Measurements from ENCODE around the gene C16orf87. TPM values are rescaled to one million over a fixed set of nuclear protein-coding genes. Genes with fewer than 3 reads are reported as not detected.

The C16orf87 gene
- total RNA-seq, 3 donors from 2014 or later = 19.5 to 24.8 (median 22.4) TPM

Other genes with a start within 250 kb of the C16orf87 start
- gene SHCBP1, start 209.8 kb downstream of the C16orf87 start, total RNA-seq = 10 to 100 TPM in 2 of 3 donors, 1 to 10 TPM in 1; 8.6 to 15.0 (median 13.1) TPM
- 10 to 100 TPM; 87.2 to 94.5 (median 94.5) TPM for gene VPS35, start 142.0 kb downstream of the C16orf87 start, total RNA-seq
- 10 to 100 TPM; 47.8 to 56.0 (median 50.1) TPM for gene ORC6, start 141.5 kb downstream of the C16orf87 start, total RNA-seq
- under 1 TPM; 0.19 to 0.90 (median 0.23) TPM for gene MYLK3, start 82.8 kb downstream of the C16orf87 start, total RNA-seq
- gene GPT2, start 53.2 kb upstream of the C16orf87 start, total RNA-seq = 10 to 100 TPM in 2 of 3 donors, 1 to 10 TPM in 1; 8.8 to 18.1 (median 11.2) TPM
- gene DNAJA2, start 142.5 kb upstream of the C16orf87 start, total RNA-seq = 100 to 1,000 TPM in 2 of 3 donors, 10 to 100 TPM in 1; 90.0 to 105 (median 102) TPM

Data from activated T-cell treated with anti-CD3 and anti-CD28 coated beads, Interleukin-2, amount 50 U/mL, for 4 hours (primary cell).